IPS-18a (cell line): ENCODE data around the gene NFIC.

ENCODE experiments used
- H3K27ac ChIP-seq: one replicate; pipeline ENCODE4 v1.5.1; 2013; ENCODE audit warnings: low read length
- H3K27me3 ChIP-seq: one replicate; pipeline ENCODE4 v1.6.1; 2013; ENCODE audit warnings: mild to moderate bottlenecking, low read length; ENCODE audit not compliant: control insufficient read depth, insufficient read depth
- H3K36me3 ChIP-seq: one replicate; pipeline ENCODE4 v1.6.1; 2013; ENCODE audit warnings: low read depth, low read length; ENCODE audit not compliant: control insufficient read depth
- H3K4me1 ChIP-seq: one replicate; pipeline ENCODE4 v1.6.1; 2013; ENCODE audit warnings: low read depth, low read length; ENCODE audit not compliant: control insufficient read depth
- H3K4me3 ChIP-seq: one replicate; pipeline ENCODE4 v1.5.1; 2013; ENCODE audit warnings: low read length
- H3K9ac ChIP-seq: one replicate; pipeline ENCODE4 v1.6.1; 2013; ENCODE audit warnings: mild to moderate bottlenecking, low read length, moderate library complexity
- H3K9me3 ChIP-seq: one replicate; pipeline ENCODE4 v1.6.1; 2013; ENCODE audit warnings: low read depth, low read length; ENCODE audit not compliant: control insufficient read depth

The NFIC gene

DNA sequence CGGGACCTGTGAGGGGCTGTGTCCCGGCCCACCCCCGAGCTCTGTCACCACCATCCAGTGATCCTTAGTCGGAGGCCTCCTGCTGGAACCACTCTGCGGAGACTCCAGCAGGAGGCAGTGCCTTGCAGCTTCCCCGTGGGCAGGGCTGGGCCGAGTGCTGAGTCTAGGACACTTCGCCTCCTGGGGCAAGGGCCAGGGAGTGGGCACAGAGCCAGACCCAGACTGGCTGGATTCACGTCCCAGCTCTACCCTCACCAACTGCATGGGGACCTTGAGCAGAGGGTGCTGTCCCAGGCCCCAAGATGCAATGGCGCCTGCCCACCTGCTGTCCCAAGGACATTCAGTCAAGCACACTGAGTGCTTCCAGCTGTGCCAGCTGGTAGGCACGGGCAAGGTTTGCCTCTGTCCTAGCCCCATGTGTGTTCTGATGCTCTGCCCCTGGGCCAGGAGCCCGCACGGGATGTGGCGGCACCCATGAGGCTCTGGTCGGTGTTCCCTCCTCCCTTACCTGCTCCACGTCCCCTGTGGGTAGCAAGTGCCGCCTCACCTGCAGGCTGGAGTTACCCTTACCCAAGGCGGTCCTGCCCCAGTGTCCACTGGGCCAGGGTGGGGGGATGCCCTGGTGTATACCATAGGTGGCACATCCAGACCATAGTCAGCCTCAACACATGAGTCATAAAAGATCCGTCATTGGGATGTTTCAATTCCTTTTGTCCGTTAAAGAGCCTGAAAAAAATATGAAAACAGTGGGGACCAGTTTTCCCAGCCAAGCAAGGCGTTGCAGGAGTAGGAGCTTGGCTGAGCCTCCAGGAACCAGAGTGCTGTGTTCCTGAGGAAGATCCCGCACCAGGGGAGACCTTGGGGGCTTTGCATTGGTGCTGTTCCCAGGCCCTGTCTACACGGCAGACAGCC, 147.1 kb downstream of the NFIC start:
- peaks cover 2% of the 10 kb centered on the region for H3K4me1 ChIP-seq
- no peak overlapping the region for H3K9ac ChIP-seq
- H3K36me3 ChIP-seq: no peaks in the 10 kb centered on the region

DNA sequence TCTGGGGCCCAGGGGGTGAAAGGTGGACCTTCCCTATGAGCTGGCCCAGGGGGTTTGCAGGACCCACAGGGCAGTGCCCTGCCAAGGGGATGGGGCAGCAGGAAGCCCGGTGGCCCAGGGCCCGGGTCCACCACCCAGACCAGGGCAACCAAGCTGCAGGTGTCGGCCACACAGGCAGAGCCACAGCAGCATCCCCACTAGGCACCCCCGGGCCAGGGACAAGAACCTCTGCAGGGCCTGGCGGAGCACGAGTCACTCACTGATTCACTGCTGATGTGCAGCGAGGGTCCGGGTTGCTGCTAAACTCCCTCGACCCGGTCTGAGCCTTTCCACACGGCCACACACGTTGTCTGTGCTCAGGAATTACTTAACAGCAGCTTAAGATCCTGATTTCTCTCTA, 148.5 kb downstream of the NFIC start:
- Histone ChIP-seq H3K4me3 (no peak overlapping the region), H3K36me3 (no peaks in the 10 kb centered on the region), H3K9me3 (no peaks in the 10 kb centered on the region), H3K27me3 (no peaks in the 10 kb centered on the region), H3K9ac (no peak overlapping the region), H3K27ac (no peak overlapping the region), H3K4me1 (peaks cover 7% of the 10 kb centered on the region)

More for the DNA sequence above, 147.1 kb downstream of the NFIC start:
- Histone ChIP-seq H3K27me3 (no peaks in the 10 kb centered on the region), H3K9me3 (no peaks in the 10 kb centered on the region), H3K4me3 (no peak overlapping the region), H3K27ac (no peak overlapping the region)

DNA sequence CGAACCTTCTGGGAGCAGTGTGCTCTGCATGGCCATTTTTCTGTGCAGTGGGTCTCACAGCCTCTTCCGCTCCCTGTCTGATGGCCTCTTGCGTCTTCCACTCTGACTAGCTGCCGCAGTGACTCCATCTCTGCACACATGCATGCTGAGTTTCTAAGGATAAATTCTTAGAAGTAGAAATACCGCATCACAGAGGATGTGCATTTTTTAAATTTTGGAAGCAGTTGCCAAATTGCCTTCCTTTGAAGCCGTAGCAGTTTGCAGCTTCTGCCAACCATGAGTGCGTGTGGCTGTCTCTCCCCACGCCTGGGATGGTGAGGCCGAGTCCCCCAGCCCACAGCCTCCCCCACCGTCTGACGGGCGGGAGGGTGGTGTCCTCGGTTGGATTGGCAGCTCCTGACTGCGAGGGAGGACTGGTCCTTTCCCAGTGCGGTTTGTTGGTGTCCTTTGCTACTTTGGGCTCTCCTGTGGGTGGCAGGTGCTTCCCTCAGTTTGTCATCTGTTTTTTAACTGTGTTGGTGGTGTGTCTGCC, 149.6 kb downstream of the NFIC start:
- no peaks in the 10 kb centered on the region for H3K36me3 ChIP-seq
- H3K27ac ChIP-seq: no peak overlapping the region
- H3K4me3 ChIP-seq: no peak overlapping the region

GRCh38 chr19:3516675-3517207, 150.4 kb downstream of the NFIC start:
- no peaks in the 10 kb centered on the region for H3K9me3 ChIP-seq
- H3K4me1 ChIP-seq: peaks cover 7% of the 10 kb centered on the region
- no peak overlapping the region for H3K9ac ChIP-seq
- no peak overlapping the region for H3K4me3 ChIP-seq
- no peaks in the 10 kb centered on the region for H3K36me3 ChIP-seq
- H3K27me3 ChIP-seq: no peaks in the 10 kb centered on the region
- H3K27ac ChIP-seq: no peak overlapping the region

More for the DNA sequence above, 149.6 kb downstream of the NFIC start:
- H3K9me3 ChIP-seq: no peaks in the 10 kb centered on the region
- peaks cover 7% of the 10 kb centered on the region for H3K4me1 ChIP-seq
- H3K27me3 ChIP-seq: no peaks in the 10 kb centered on the region
- H3K9ac ChIP-seq: no peak overlapping the region

DNA sequence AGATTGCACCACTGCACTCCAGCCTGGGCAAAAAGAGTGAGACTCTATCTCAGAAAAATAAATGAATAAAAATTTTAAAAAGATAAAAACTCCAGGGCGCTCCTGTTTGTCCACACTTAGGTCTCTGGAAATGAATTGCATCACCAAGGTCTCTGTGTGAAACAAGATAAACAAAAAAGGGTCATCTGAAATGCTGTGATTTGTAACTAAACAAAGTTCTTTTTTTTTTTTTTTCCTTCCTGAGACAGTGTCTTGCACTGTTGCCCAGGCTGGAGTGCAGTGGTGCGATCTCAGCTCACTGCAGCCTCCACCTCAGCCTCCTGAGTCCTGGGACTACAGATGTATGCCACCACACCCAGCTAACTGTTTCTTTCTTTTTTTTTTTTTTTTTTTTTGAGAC, 151.3 kb downstream of the NFIC start:
- H3K4me1 ChIP-seq: peaks cover 7% of the 10 kb centered on the region
- H3K27me3 ChIP-seq: no peaks in the 10 kb centered on the region
- H3K9me3 ChIP-seq: no peaks in the 10 kb centered on the region
- H3K9ac ChIP-seq: no peak overlapping the region
- H3K4me3 ChIP-seq: no peak overlapping the region
- H3K27ac ChIP-seq: no peak overlapping the region
- no peaks in the 10 kb centered on the region for H3K36me3 ChIP-seq

DNA sequence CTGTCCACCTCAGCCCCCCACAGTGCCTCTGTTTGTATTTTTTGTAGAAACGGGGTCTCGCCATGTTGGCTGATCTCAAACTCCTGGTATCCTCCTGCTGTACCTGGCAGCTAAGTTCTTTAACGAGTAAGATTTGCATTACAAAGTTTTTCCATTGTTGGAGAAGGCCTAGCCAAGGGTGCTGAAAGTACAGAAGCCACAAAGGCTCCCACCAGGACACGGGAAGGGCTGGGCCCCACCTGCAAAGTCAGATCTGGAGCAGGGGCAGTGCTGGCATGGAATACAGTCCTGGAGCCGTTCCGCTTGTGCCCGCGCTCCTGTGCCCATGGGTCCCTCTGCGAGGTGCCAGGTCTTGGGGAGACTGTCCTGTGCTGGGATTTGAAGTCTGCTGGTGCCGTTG, 151.9 kb downstream of the NFIC start:
- Histone ChIP-seq H3K27ac (no peak overlapping the region), H3K9ac (peak overlapping the region; percentile 13)

GRCh38 chr19:3518659-3519058, 152.3 kb downstream of the NFIC start:
- Histone ChIP-seq H3K4me1 (peaks cover 7% of the 10 kb centered on the region), H3K27ac (no peak overlapping the region), H3K27me3 (no peaks in the 10 kb centered on the region), H3K36me3 (no peaks in the 10 kb centered on the region), H3K4me3 (peak overlapping the region; percentile 23), H3K9me3 (no peaks in the 10 kb centered on the region), H3K9ac (peak overlapping the region; percentile 13)

More for the DNA sequence above, 151.9 kb downstream of the NFIC start:
- H3K4me3 ChIP-seq: peak overlapping the region; percentile 23
- H3K9me3 ChIP-seq: no peaks in the 10 kb centered on the region
- H3K27me3 ChIP-seq: no peaks in the 10 kb centered on the region
- no peaks in the 10 kb centered on the region for H3K36me3 ChIP-seq
- peaks cover 7% of the 10 kb centered on the region for H3K4me1 ChIP-seq
